K562 (cell line): ENCODE data around the gene ACTRT2. TPM values are rescaled to one million over a fixed set of nuclear protein-coding genes. Genes with fewer than 3 reads are reported as not detected.

Source experiments
- ATAC-seq: fragments of 200-7000 bp; cut with Tn5 transposase; 3 replicates; pipeline ENCODE4 v1.9.1; 2020; ENCODE audit warnings: moderate library complexity
- BruUV-seq: library from RNA; stranded (reverse); fragments of 400-500 nt; replicated peaks from 2 replicates; lab custom pipeline; 2021; lab: Mats Ljungman, UMichigan
- CTCF ChIA-PET: fragments of 300-600 bp; formaldehyde crosslinking; extraction: SDS; loops from one replicate; lab custom pipeline; 2021; ENCODE audit warnings: low intra/inter-chr PET ratio; lab: Yijun Ruan, JAX
- POLR2A ChIA-PET: fragments of 300-600, 350-650 bp; sonication (Branson Sonifier 250); formaldehyde crosslinking; extraction: SDS; loops from one replicate; lab custom pipeline; 2021; ENCODE audit warnings: antibody characterized with exemption, inconsistent platforms; lab: Yijun Ruan, JAX
- DNase-seq, 4 experiments: peaks; one replicate each; pipeline versions ENCODE4 v3.0.0 to v3.0.0-alpha.2; 2011 to 2018; ENCODE audit warnings: low spot score in 3 of 4, mixed read lengths in 3 of 4; ENCODE audit errors: extremely low read depth in 1 of 4
- FAIRE-seq: peaks from 2 replicates; lab custom pipeline; 2011; peaks lifted over from hg19 to GRCh38; lab: Jason Lieb, UNC
- H2AFZ ChIP-seq: 2 replicates; pipeline ENCODE4 v1.6.0; 2011; ENCODE audit warnings: low read depth, low read length, control low read depth, inconsistent platforms
- H3K27ac ChIP-seq: fragments of 200-600 bp; 3 replicates; pipeline ENCODE4 v1.8.0; 2011; ENCODE audit warnings: low read depth, mild to moderate bottlenecking, control low read depth, inconsistent platforms, low read length, moderate library complexity, mixed read lengths; ENCODE audit errors: extremely low read depth
- H3K27me3 ChIP-seq, 2 experiments: fragments of 300-600 bp in 1 of 2; 2 replicates in 1 of 2; 3 replicates in 1 of 2; pipeline versions ENCODE4 v1.6.0 to v1.8.0; 2011; ENCODE audit warnings: inconsistent platforms in 2 of 2, low read length in 2 of 2, mild to moderate bottlenecking in 1 of 2, mixed read lengths in 1 of 2, moderate library complexity in 1 of 2; ENCODE audit not compliant: control insufficient read depth in 2 of 2, insufficient read depth in 2 of 2
- H3K36me3 ChIP-seq: fragments of 300-600 bp; 3 replicates; pipeline ENCODE4 v1.8.0; 2011; ENCODE audit warnings: mild to moderate bottlenecking, low read length, inconsistent platforms; ENCODE audit not compliant: control insufficient read depth, insufficient read depth
- H3K4me1 ChIP-seq, 2 experiments: fragments of 200-600 bp in 1 of 2; replicated peaks in 1 of 2; 2 replicates in 1 of 2; 3 replicates in 1 of 2; pipeline versions ENCODE4 v1.5.1 to v1.8.0; 2011; ENCODE audit warnings: inconsistent platforms in 2 of 2, low read length in 2 of 2, mild to moderate bottlenecking in 1 of 2, mixed read lengths in 1 of 2, moderate library complexity in 1 of 2; ENCODE audit not compliant: control insufficient read depth in 2 of 2, insufficient read depth in 2 of 2
- H3K4me2 ChIP-seq: 2 replicates; pipeline ENCODE4 v1.6.1; 2011; ENCODE audit warnings: low read length, control low read depth, inconsistent platforms, mixed read lengths; ENCODE audit not compliant: insufficient read depth
- H3K4me3 ChIP-seq: fragments of 200-600 bp; sonication (generic), shearing (Covaris generic); 2 replicates; pipeline ENCODE4 v1.5.1; 2016; ENCODE audit warnings: control low read depth, inconsistent platforms
- H3K79me2 ChIP-seq: fragments of 200-600 bp; 3 replicates; pipeline ENCODE4 v1.8.0; 2011; ENCODE audit warnings: low read length, inconsistent platforms; ENCODE audit not compliant: control insufficient read depth, insufficient read depth
- H3K9ac ChIP-seq, 2 experiments: 2 replicates each; pipeline versions ENCODE4 v1.6.0 to v1.6.1; 2011; ENCODE audit warnings: low read depth in 2 of 2, low read length in 2 of 2, control low read depth in 1 of 2, inconsistent platforms in 1 of 2, mild to moderate bottlenecking in 1 of 2, mixed read lengths in 1 of 2; ENCODE audit not compliant: insufficient read depth in 1 of 2
- H3K9me1 ChIP-seq: one replicate; pipeline ENCODE4 v1.6.0; 2011; ENCODE audit warnings: inconsistent platforms, mild to moderate bottlenecking, low read length, moderate library complexity; ENCODE audit not compliant: control insufficient read depth, insufficient read depth
- H3K9me3 ChIP-seq: replicated peaks from 2 replicates; pipeline ENCODE4 v1.5.1; 2011; ENCODE audit warnings: low read depth, low read length, inconsistent platforms; ENCODE audit not compliant: control insufficient read depth, insufficient read depth
- H4K20me1 ChIP-seq: replicated peaks from 2 replicates; pipeline ENCODE4 v1.6.1; 2011; ENCODE audit warnings: low read length, inconsistent platforms, mixed read lengths; ENCODE audit not compliant: control insufficient read depth, insufficient read depth
- ADNP ChIP-seq: fragments of 200-800 bp; sonication (Bioruptor generic); IDR thresholded peaks from 2 replicates; pipeline ENCODE4 v1.6.1; 2016; ENCODE audit warnings: missing genetic modification characterization, missing compliant biosample characterization
- BCOR ChIP-seq: fragments of 450-650 bp; IDR thresholded peaks from 2 replicates; pipeline ENCODE4 v1.6.1; 2016
- CREB3 ChIP-seq: fragments of 450-650 bp; conservative IDR thresholded peaks from 2 replicates; pipeline ENCODE4 v1.6.1; 2016; ENCODE audit warnings: missing genetic modification characterization, low read depth, mild to moderate bottlenecking, missing compliant biosample characterization, moderate library complexity
- E2F1 ChIP-seq: sonication (generic); formaldehyde crosslinking; IDR thresholded peaks from 2 replicates; pipeline ENCODE4 v1.8.1; 2023; ENCODE audit warnings: mild to moderate bottlenecking, missing genetic modification reagents, moderate library complexity
- GTF2E2 ChIP-seq: fragments of 200-800 bp; sonication (Bioruptor generic); IDR thresholded peaks from 2 replicates; pipeline ENCODE4 v1.6.1; 2016; ENCODE audit warnings: missing genetic modification characterization, missing compliant biosample characterization
- MAFF ChIP-seq: IDR thresholded peaks from 2 replicates; pipeline ENCODE4 v1.6.1; 2012; ENCODE audit warnings: low read length, improper control_type of control experiment
- MTF1 ChIP-seq: fragments of 250-450 bp; sonication (Bioruptor Pico); IDR thresholded peaks from 2 replicates; pipeline ENCODE4 v1.9.0; 2021; ENCODE audit warnings: moderate library complexity, mild to moderate bottlenecking, inconsistent platforms, borderline replicate concordance
- NFE2 ChIP-seq: IDR thresholded peaks from 2 replicates; pipeline ENCODE4 v1.6.1; 2014; ENCODE audit warnings: antibody characterized with exemption, low read depth
- SAFB2 ChIP-seq: fragments of 200-400 bp; formaldehyde crosslinking; IDR thresholded peaks from 2 replicates; pipeline ENCODE4 v1.6.1; 2018; ENCODE audit warnings: borderline replicate concordance, low read length, low read depth, moderate library complexity; ENCODE audit not compliant: severe bottlenecking
- THRA ChIP-seq: fragments of 450-650 bp; IDR thresholded peaks from 2 replicates; pipeline ENCODE4 v1.6.1; 2017; ENCODE audit warnings: mild to moderate bottlenecking, moderate library complexity
- TSC22D4 ChIP-seq: fragments of 450-650 bp; IDR thresholded peaks from 2 replicates; pipeline ENCODE4 v1.6.1; 2016; ENCODE audit warnings: missing genetic modification characterization, missing biosample characterization, control low read depth
- ZNF740 ChIP-seq, 3 experiments: fragments of 200-800 bp in 1 of 3; sonication (Bioruptor generic) in 1 of 3; sonication (generic) in 1 of 3; formaldehyde crosslinking in 1 of 3; IDR thresholded peaks; 2 replicates each; pipeline versions ENCODE4 v1.6.1 to v1.8.0; 2016 to 2022; ENCODE audit warnings: mild to moderate bottlenecking in 2 of 3, missing compliant biosample characterization in 2 of 3, missing genetic modification characterization in 2 of 3, missing genetic modification reagents in 1 of 3
- WGBS: fragments of 100-300 bp; shearing (Covaris generic); methylation state at CpG from one replicate; pipeline ENCODE4 v1.1.6; 2016; ENCODE audit warnings: low coverage, mixed read lengths; ENCODE audit not compliant: insufficient coverage; ENCODE audit errors: missing lambda C conversion rate; 5-methylcytosine and 5-hydroxymethylcytosine counted together
- in situ Hi-C: fragments of 300-500 bp; cut with MboI; formaldehyde crosslinking; loops from 4 replicates; pipeline ENCODE4 v1.15.0; 2018; ENCODE audit warnings: inconsistent platforms, mixed read lengths
- intact Hi-C: fragments of 100-400 bp; cut with micrococcal nuclease; formaldehyde crosslinking; loops from 2 replicates; pipeline ENCODE4 v1.14.2; 2022
- polyA plus RNA-seq, 8 experiments: library from polyadenylated mRNA; depleted of rRNA in 4 of 8; stranded (reverse) in 5 of 8; unstranded in 3 of 8; fragments of >200 nt; fragmentation: Nextera tagmentation in 2 of 8; fragmentation: Illumina TruSeq in 1 of 8; extraction: Ambion mirVana in 2 of 8; extraction: Trizol in 1 of 8; gene quantifications; 2 replicates each; pipeline versions ENCODE4 v1.2.1 to v1.2.3, GENCODE V29; 2011 to 2014; ENCODE audit warnings: inconsistent platforms in 1 of 8, missing spikeins in 1 of 8
- total RNA-seq, 7 experiments: library from RNA; depleted of rRNA in 6 of 7; stranded (reverse); fragments of >200 nt in 6 of 7; fragmentation: Illumina TruSeq in 2 of 7; extraction: Trizol in 2 of 7; gene quantifications; 2 replicates each; pipeline versions ENCODE4 v1.2.1 to v1.2.3, GENCODE V29; 2011 to 2021; ENCODE audit warnings: low replicate concordance in 1 of 7

Gene ACTRT2
- total and polyA plus RNA-seq, 9 of the 15 experiments (the other 6 are each of a cell fraction or from before 2014, with no cell fraction given): not detected

GRCh38 chr1:3029481-3029961 is 8.3 kb downstream of the ACTRT2 start:
- no peak overlapping the region for H3K4me3 ChIP-seq
- in situ Hi-C loops (no loop called here), intact Hi-C loops (no loop called here)
- H3K9ac ChIP-seq: no peak overlapping the region
- no peak for DNase-seq
- peaks cover 13 to 46% of the 10 kb centered on the region in 2 experiments; a peak in 4 of 5 replicates for H3K27me3 ChIP-seq
- no peaks in the 10 kb centered on the region; a peak in 1 of 5 replicates for H3K4me1 ChIP-seq
- no peak overlapping the region for H3K27ac ChIP-seq
- no peak for FAIRE-seq
- H3K36me3 ChIP-seq: no peaks in the 10 kb centered on the region
- H3K9me3 ChIP-seq: no peaks in the 10 kb centered on the region
- H3K79me2 ChIP-seq: no peaks in the 10 kb centered on the region
- no TSS peak for BruUV-seq
- TF ChIP-seq NFE2 (no peak), ADNP (tag) (no peak), SAFB2 (no peak), CREB3 (tag) (no peak), GTF2E2 (tag) (no peak), MAFF (no peak), TSC22D4 (tag) (no peak), MTF1 (CRISPR knock-in tag) (no peak), E2F1 (CRISPR knock-in tag) (no peak), BCOR (no peak), ZNF740 (CRISPR knock-in tag; IDR thresholded peaks at IDR 0.05) (no peak), ZNF740 (tag; IDR thresholded peaks at IDR 0.05) (no peak), THRA (no peak)
- H4K20me1 ChIP-seq: no peaks in the 10 kb centered on the region
- WGBS: 0% methylated on average over 11 of the region's 11 CpGs
- ChIA-PET POLR2A (no interaction called here), CTCF (no interaction called here)
- no peak overlapping the region for H2AFZ ChIP-seq
- no peaks in the 10 kb centered on the region for H3K9me1 ChIP-seq
- no peak overlapping the region for H3K4me2 ChIP-seq
- no peak for ATAC-seq
